Activated T-helper 2 cell treated with anti-CD3 and anti-CD28 coated beads, Interferon-gamma antibody, Interleukin-2, Interleukin-4, amounts not matched to agents 10 μg/mL and 5 μg/mL and 100 μg/mL, durations not matched to agents 14 hours and 24 hours and 36 hours (primary cell): Measurements from ENCODE around the gene MAG. TPM values are rescaled to one million over a fixed set of nuclear protein-coding genes. Genes with fewer than 3 reads are reported as not detected.

ENCODE experiments used
- DNase-seq: peaks from one replicate; pipeline ENCODE4 v3.0.0; 2021; ENCODE audit warnings: low spot score
- H3K27ac Mint-ChIP-seq: one replicate; pipeline ENCODE4 v1.8.0; 2021; ENCODE audit warnings: mixed read lengths
- H3K27me3 Mint-ChIP-seq: one replicate; pipeline ENCODE4 v1.8.0; 2021; ENCODE audit warnings: low read depth, mixed read lengths
- H3K36me3 Mint-ChIP-seq: one replicate; pipeline ENCODE4 v1.8.0; 2021; ENCODE audit warnings: low read depth, mixed read lengths
- H3K4me1 Mint-ChIP-seq: one replicate; pipeline ENCODE4 v1.8.0; 2021; ENCODE audit warnings: low read depth, mixed read lengths
- H3K4me3 Mint-ChIP-seq: one replicate; pipeline ENCODE4 v1.8.0; 2021; ENCODE audit warnings: low read depth, mild to moderate bottlenecking, moderate library complexity, mixed read lengths
- H3K9me3 Mint-ChIP-seq: one replicate; pipeline ENCODE4 v1.8.0; 2021; ENCODE audit warnings: mixed read lengths
- intact Hi-C: fragments of 100-400 bp; cut with micrococcal nuclease; formaldehyde crosslinking; loops from one replicate; pipeline ENCODE4 v1.15.1; 2023
- total RNA-seq: library from RNA; stranded (reverse); gene quantifications from 2 replicates; pipeline ENCODE4 v1.2.3, GENCODE V29; 2022

The MAG gene
- total RNA-seq, 1 donor from 2014 or later: 0.37 TPM

- no peaks in the 10 kb centered on the region for H3K27me3 Mint-ChIP-seq
- no peaks in the 10 kb centered on the region for H3K36me3 Mint-ChIP-seq
- H3K4me3 Mint-ChIP-seq: no peak overlapping the region
- peaks cover 4% of the 10 kb centered on the region for H3K4me1 Mint-ChIP-seq
- H3K9me3 Mint-ChIP-seq: no peaks in the 10 kb centered on the region
- intact Hi-C loops: no loop called here
- no peak for DNase-seq
- no peak overlapping the region for H3K27ac Mint-ChIP-seq
Observed at GRCh38 chr19:35257113-35257461, 34.9 kb upstream of the MAG start.

GRCh38 chr19:35260694-35261304 lies 31.2 kb upstream of the MAG start:
- H3K4me3 Mint-ChIP-seq: no peak overlapping the region
- H3K27me3 Mint-ChIP-seq: no peaks in the 10 kb centered on the region
- no peak for DNase-seq
- peaks cover 7% of the 10 kb centered on the region for H3K4me1 Mint-ChIP-seq
- peaks cover 6% of the 10 kb centered on the region for H3K36me3 Mint-ChIP-seq
- H3K9me3 Mint-ChIP-seq: no peaks in the 10 kb centered on the region
- H3K27ac Mint-ChIP-seq: no peak overlapping the region
- intact Hi-C loops: no loop called here

- H3K27ac Mint-ChIP-seq: no peak overlapping the region
- intact Hi-C loops: no loop called here
Observed at GRCh38 chr19:35261356-35262100, 30.4 kb upstream of the MAG start.

GRCh38 chr19:35262101-35262761 lies 29.7 kb upstream of the MAG start:
- Mint-ChIP-seq H3K9me3 (no peaks in the 10 kb centered on the region), H3K27ac (no peak overlapping the region), H3K36me3 (peaks cover 10% of the 10 kb centered on the region), H3K4me3 (no peak overlapping the region), H3K27me3 (no peaks in the 10 kb centered on the region), H3K4me1 (peaks cover 12% of the 10 kb centered on the region)
- no peak for DNase-seq
- intact Hi-C loops: no loop called here

More at GRCh38 chr19:35261356-35262100, 30.4 kb upstream of the MAG start:
- no peaks in the 10 kb centered on the region for H3K27me3 Mint-ChIP-seq
- no peaks in the 10 kb centered on the region for H3K9me3 Mint-ChIP-seq
- no peak overlapping the region for H3K4me3 Mint-ChIP-seq
- peaks cover 12% of the 10 kb centered on the region for H3K4me1 Mint-ChIP-seq
- DNase-seq: no peak
- H3K36me3 Mint-ChIP-seq: peaks cover 10% of the 10 kb centered on the region

- Mint-ChIP-seq H3K4me3 (no peak overlapping the region), H3K27ac (peak overlapping the region; percentile 75), H3K27me3 (no peaks in the 10 kb centered on the region), H3K4me1 (peaks cover 8% of the 10 kb centered on the region), H3K36me3 (peaks cover 14% of the 10 kb centered on the region), H3K9me3 (no peaks in the 10 kb centered on the region)
- no peak for DNase-seq
- intact Hi-C loops: loop anchor here (5.0 kb wide), 4 partner anchors 57 to 453 kb away; partner anchors contain the start of genes FFAR1, FXYD7 and KMT2B
Observed at GRCh38 chr19:35264268-35265125, 27.5 kb upstream of the MAG start.

GRCh38 chr19:35265126-35265899 lies 26.6 kb upstream of the MAG start:
- peak overlapping the region; percentile 82 for H3K4me3 Mint-ChIP-seq
- H3K4me1 Mint-ChIP-seq: peaks cover 8% of the 10 kb centered on the region
- intact Hi-C loops: loop anchor here (5.0 kb wide), 4 partner anchors 58 to 452 kb away; partner anchors contain the start of genes FFAR1, FXYD7 and KMT2B
- no peaks in the 10 kb centered on the region for H3K27me3 Mint-ChIP-seq
- H3K27ac Mint-ChIP-seq: peak overlapping the region; percentile 30
- peaks cover 18% of the 10 kb centered on the region for H3K36me3 Mint-ChIP-seq
- H3K9me3 Mint-ChIP-seq: no peaks in the 10 kb centered on the region
- DNase-seq: no peak

GRCh38 chr19:35265900-35266519 lies 26.0 kb upstream of the MAG start:
- H3K27me3 Mint-ChIP-seq: no peaks in the 10 kb centered on the region
- no peak for DNase-seq
- H3K27ac Mint-ChIP-seq: peak overlapping the region; percentile 81

GRCh38 chr19:35266520-35267352 lies 25.2 kb upstream of the MAG start:
- peak overlapping the region; percentile 91 for H3K27ac Mint-ChIP-seq
- H3K36me3 Mint-ChIP-seq: peaks cover 32% of the 10 kb centered on the region
- no peak for DNase-seq
- H3K9me3 Mint-ChIP-seq: no peaks in the 10 kb centered on the region
- peak overlapping the region; percentile 93 for H3K4me3 Mint-ChIP-seq
- H3K4me1 Mint-ChIP-seq: peaks cover 8% of the 10 kb centered on the region
- no peaks in the 10 kb centered on the region for H3K27me3 Mint-ChIP-seq
- intact Hi-C loops: loop anchor here (5.0 kb wide), 4 partner anchors 59 to 451 kb away; partner anchors contain the start of genes FFAR1, FXYD7 and KMT2B

More at GRCh38 chr19:35265900-35266519, 26.0 kb upstream of the MAG start:
- intact Hi-C loops: loop anchor here (5.0 kb wide), 4 partner anchors 59 to 451 kb away; partner anchors contain the start of genes FFAR1, FXYD7 and KMT2B
- H3K4me1 Mint-ChIP-seq: peaks cover 8% of the 10 kb centered on the region
- peaks cover 25% of the 10 kb centered on the region for H3K36me3 Mint-ChIP-seq
- H3K4me3 Mint-ChIP-seq: peak overlapping the region; percentile 82
- no peaks in the 10 kb centered on the region for H3K9me3 Mint-ChIP-seq

GRCh38 chr19:35267353-35267817 lies 24.6 kb upstream of the MAG start:
- Mint-ChIP-seq H3K4me1 (peaks cover 12% of the 10 kb centered on the region), H3K36me3 (peaks cover 39% of the 10 kb centered on the region), H3K27ac (peak overlapping the region; percentile 91), H3K4me3 (peak overlapping the region; percentile 93), H3K9me3 (no peaks in the 10 kb centered on the region), H3K27me3 (no peaks in the 10 kb centered on the region)
- intact Hi-C loops: loop anchor here (5.0 kb wide), 4 partner anchors 60 to 450 kb away; partner anchors contain the start of genes FFAR1, FXYD7 and KMT2B
- DNase-seq: no peak

GRCh38 chr19:35267818-35268535 lies 24.0 kb upstream of the MAG start:
- intact Hi-C loops: loop anchor here (2.0 to 5.0 kb wide), 5 partner anchors 61 to 449 kb away; partner anchors contain the start of genes FFAR1, FXYD5, FXYD7 and KMT2B
- peak; percentile 73 for DNase-seq
- Mint-ChIP-seq H3K27ac (peak overlapping the region; percentile 91), H3K9me3 (no peaks in the 10 kb centered on the region), H3K4me3 (peak overlapping the region; percentile 93), H3K4me1 (peaks cover 12% of the 10 kb centered on the region), H3K27me3 (no peaks in the 10 kb centered on the region), H3K36me3 (peaks cover 42% of the 10 kb centered on the region)
